Subcutaneous abdominal adipose tissue (tissue), 5 donors: ENCODE measurements around the gene STXBP6.
"Not testable (repeated sequence)": the region's sequence is repeated elsewhere in the genome, so short reads cannot be mapped to it uniquely, and the experiment has no call there.

ENCODE experiments used
- H3K27ac ChIP-seq: one replicate; pipeline ENCODE4 v1.7.0; 2013; ENCODE audit warnings: low read depth, mild to moderate bottlenecking, inconsistent platforms, low read length, moderate library complexity
- H3K27me3 ChIP-seq, 5 donors: one replicate each; pipeline ENCODE4 v1.7.0; 2013; ENCODE audit warnings: low read length in 5 of 5, inconsistent platforms in 1 of 5; ENCODE audit not compliant: control insufficient read depth in 5 of 5, insufficient read depth in 4 of 5
- H3K36me3 ChIP-seq, 5 donors: one replicate each; pipeline ENCODE4 v1.7.0; 2013; ENCODE audit warnings: low read length in 5 of 5; ENCODE audit not compliant: control insufficient read depth in 5 of 5, insufficient read depth in 5 of 5
- H3K4me1 ChIP-seq, 5 donors: one replicate each; pipeline ENCODE4 v1.7.0; 2013; ENCODE audit warnings: low read length in 5 of 5, mild to moderate bottlenecking in 3 of 5, moderate library complexity in 1 of 5; ENCODE audit not compliant: control insufficient read depth in 5 of 5, insufficient read depth in 5 of 5
- H3K4me3 ChIP-seq, 5 donors: one replicate each; pipeline ENCODE4 v1.7.0; 2013; ENCODE audit warnings: low read length in 5 of 5, low read depth in 1 of 5
- H3K9ac ChIP-seq, 5 donors: one replicate each; pipeline ENCODE4 v1.7.0; 2013; ENCODE audit warnings: low read length in 5 of 5, mild to moderate bottlenecking in 4 of 5, moderate library complexity in 3 of 5
- H3K9me3 ChIP-seq, 5 donors: one replicate each; pipeline ENCODE4 v1.7.0; 2013; ENCODE audit warnings: low read length in 5 of 5; ENCODE audit not compliant: control insufficient read depth in 5 of 5
- donor health status: healthy.
- donor health status: healthy.
- donor health status: healthy.
- donor health status: healthy.
- donor health status: healthy.

Gene STXBP6

GRCh38 chr14:24780281-24780680, 269.7 kb downstream of the STXBP6 start:
- Histone ChIP-seq H3K27me3 (no peaks in the 10 kb centered on the region), H3K9me3 (no peaks in the 10 kb centered on the region), H3K27ac (no peak overlapping the region), H3K9ac (no peak overlapping the region), H3K4me3 (no peak overlapping the region), H3K4me1 (no peaks in the 10 kb centered on the region), H3K36me3 (no peaks in the 10 kb centered on the region)

- H3K4me1 ChIP-seq = peaks cover 0 to 15% (median 3%) of the 10 kb centered on the region in 5 donors
- no peak overlapping the region for H3K9ac ChIP-seq
- H3K36me3 ChIP-seq = no peaks in the 10 kb centered on the region
- H3K9me3 ChIP-seq = no peaks in the 10 kb centered on the region
- H3K27ac ChIP-seq = no peak overlapping the region
- no peaks in the 10 kb centered on the region for H3K27me3 ChIP-seq
- no peak overlapping the region for H3K4me3 ChIP-seq
These were observed 272.3 kb downstream of the STXBP6 start for GRCh38 chr14:24777678-24778077.

GRCh38 chr14:24775950-24776349, 274.0 kb downstream of the STXBP6 start:
- no peaks in the 10 kb centered on the region for H3K27me3 ChIP-seq
- no peaks in the 10 kb centered on the region for H3K9me3 ChIP-seq
- H3K36me3 ChIP-seq = no peaks in the 10 kb centered on the region
- H3K4me1 ChIP-seq = peaks cover 0 to 15% (median 3%) of the 10 kb centered on the region in 5 donors
- no peak overlapping the region for H3K9ac ChIP-seq
- no peak overlapping the region for H3K27ac ChIP-seq
- H3K4me3 ChIP-seq = no peak overlapping the region

- H3K4me3 ChIP-seq = no peak overlapping the region
- no peaks in the 10 kb centered on the region for H3K36me3 ChIP-seq
- peaks cover 0 to 15% (median 3%) of the 10 kb centered on the region in 5 donors for H3K4me1 ChIP-seq
- H3K9ac ChIP-seq = no peak overlapping the region
- peak overlapping the region; percentile 15 for H3K27ac ChIP-seq
- H3K27me3 ChIP-seq = no peaks in the 10 kb centered on the region
- H3K9me3 ChIP-seq = no peaks in the 10 kb centered on the region
These were observed 275.6 kb downstream of the STXBP6 start for GRCh38 chr14:24774187-24774915.

- H3K9ac ChIP-seq, H3K27ac ChIP-seq, H3K27me3 ChIP-seq, H3K9me3 ChIP-seq, H3K36me3 ChIP-seq, H3K4me3 ChIP-seq: not testable (repeated sequence)
- H3K4me1 ChIP-seq = peaks cover 0 to 15% (median 3%) of the 10 kb centered on the region in 5 donors
These were observed 276.4 kb downstream of the STXBP6 start for GRCh38 chr14:24773564-24773963.

- no peaks in the 10 kb centered on the region for H3K4me1 ChIP-seq
- no peak overlapping the region for H3K4me3 ChIP-seq
- H3K9me3 ChIP-seq = peaks cover 0 to 3% (median 0%) of the 10 kb centered on the region in 5 donors
- H3K36me3 ChIP-seq = no peaks in the 10 kb centered on the region
- H3K9ac ChIP-seq = no peak overlapping the region
- no peaks in the 10 kb centered on the region for H3K27me3 ChIP-seq
- H3K27ac ChIP-seq = no peak overlapping the region
These were observed 283.5 kb downstream of the STXBP6 start for GRCh38 chr14:24766434-24766833.

- no peaks in the 10 kb centered on the region for H3K27me3 ChIP-seq
- H3K9me3 ChIP-seq = no peaks in the 10 kb centered on the region
- no peaks in the 10 kb centered on the region for H3K4me1 ChIP-seq
- H3K9ac ChIP-seq = no peak overlapping the region
- no peak overlapping the region for H3K4me3 ChIP-seq
- no peaks in the 10 kb centered on the region for H3K36me3 ChIP-seq
- H3K27ac ChIP-seq = no peak overlapping the region
These were observed 288.8 kb downstream of the STXBP6 start for GRCh38 chr14:24761141-24761540.
